ENCODE results near the gene OCEL1. TPM values are rescaled to one million over a fixed set of nuclear protein-coding genes. Genes with fewer than 3 reads are reported as not detected.

The OCEL1 gene
- total and polyA plus RNA-seq, 2 donors (not counting 1 experiment from before 2014, with no cell fraction given) = 4.6 to 8.8 TPM

DNA sequence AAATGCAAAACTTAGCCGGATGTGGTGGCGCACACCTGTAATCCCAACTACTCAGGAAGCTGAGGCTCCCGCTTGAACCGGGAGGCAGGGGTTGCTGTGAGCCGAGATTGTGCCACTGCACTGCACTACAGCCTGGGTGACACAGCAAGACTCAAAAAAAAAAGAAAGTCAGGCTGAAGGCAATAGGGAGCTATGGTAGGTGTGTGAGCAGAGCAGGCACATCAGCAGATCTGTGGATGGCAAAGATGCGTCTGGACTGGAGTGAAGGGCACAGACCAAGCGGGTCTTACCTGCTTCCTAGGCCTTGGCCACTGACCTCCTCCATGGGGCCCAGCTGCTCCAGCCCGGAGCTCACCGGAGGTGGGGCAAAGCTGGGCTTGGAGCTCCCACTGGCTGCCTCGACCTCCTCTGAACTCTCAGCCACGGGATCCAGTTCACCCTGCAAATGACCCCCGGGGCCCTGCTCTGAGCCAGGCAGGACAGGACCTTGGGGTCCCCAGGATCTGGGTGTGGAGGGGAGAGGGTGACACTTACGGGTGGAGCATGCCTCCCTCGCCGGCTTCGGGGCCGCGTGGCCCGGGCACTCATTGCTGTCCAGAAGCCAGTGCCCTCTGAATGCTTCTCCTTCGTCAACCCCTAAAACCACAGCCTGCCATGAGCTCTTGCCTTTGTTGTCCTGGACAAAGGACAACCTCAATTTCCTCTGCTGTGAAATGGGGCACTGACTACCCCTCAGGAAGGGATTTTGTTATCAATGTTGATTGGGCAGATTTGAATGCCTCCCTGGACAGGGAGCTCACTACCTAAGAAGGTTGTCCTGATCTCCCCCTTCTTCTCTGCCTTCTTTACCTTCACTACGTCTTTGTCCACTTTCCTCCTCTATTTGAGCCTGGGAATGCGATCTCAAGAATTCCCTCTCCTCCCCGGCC lies 38.0 kb downstream of the OCEL1 start:
- H3K36me3 ChIP-seq (ENCODE audit: control insufficient read depth, insufficient read depth, low read length) = peaks cover 3% of the 10 kb centered on the region
- H3K27me3 ChIP-seq (ENCODE audit: control insufficient read depth, insufficient read depth, low read length) = no peaks in the 10 kb centered on the region
- no peaks in the 10 kb centered on the region for H4K20me1 ChIP-seq (ENCODE audit: control insufficient read depth, extremely low read depth, insufficient read depth, low read length)
- peaks cover 5% of the 10 kb centered on the region for H3K79me2 ChIP-seq (ENCODE audit: control insufficient read depth, insufficient read depth, low read length)
- TF ChIP-seq, protein P1, sequence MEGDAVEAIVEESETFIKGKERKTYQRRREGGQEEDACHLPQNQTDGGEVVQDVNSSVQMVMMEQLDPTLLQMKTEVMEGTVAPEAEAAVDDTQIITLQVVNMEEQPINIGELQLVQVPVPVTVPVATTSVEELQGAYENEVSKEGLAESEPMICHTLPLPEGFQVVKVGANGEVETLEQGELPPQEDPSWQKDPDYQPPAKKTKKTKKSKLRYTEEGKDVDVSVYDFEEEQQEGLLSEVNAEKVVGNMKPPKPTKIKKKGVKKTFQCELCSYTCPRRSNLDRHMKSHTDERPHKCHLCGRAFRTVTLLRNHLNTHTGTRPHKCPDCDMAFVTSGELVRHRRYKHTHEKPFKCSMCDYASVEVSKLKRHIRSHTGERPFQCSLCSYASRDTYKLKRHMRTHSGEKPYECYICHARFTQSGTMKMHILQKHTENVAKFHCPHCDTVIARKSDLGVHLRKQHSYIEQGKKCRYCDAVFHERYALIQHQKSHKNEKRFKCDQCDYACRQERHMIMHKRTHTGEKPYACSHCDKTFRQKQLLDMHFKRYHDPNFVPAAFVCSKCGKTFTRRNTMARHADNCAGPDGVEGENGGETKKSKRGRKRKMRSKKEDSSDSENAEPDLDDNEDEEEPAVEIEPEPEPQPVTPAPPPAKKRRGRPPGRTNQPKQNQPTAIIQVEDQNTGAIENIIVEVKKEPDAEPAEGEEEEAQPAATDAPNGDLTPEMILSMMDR (conservative IDR thresholded peaks at IDR 0.05 in 1 of 2, IDR thresholded peaks at IDR 0.05 in 1 of 2; ENCODE audit: low read depth in 1 of 2, low read length in 2 of 2) = no peak
- TF ChIP-seq EZH2 (IDR thresholded peaks at IDR 0.05; ENCODE audit: low read length, missing control alignments) = no peak
- no peaks in the 10 kb centered on the region for H3K9me3 ChIP-seq (ENCODE audit: control insufficient read depth, insufficient read depth, low read depth, low read length)
- no peaks in the 10 kb centered on the region for H3K4me1 ChIP-seq (ENCODE audit: control insufficient read depth, extremely low read depth, insufficient read depth, low read length)
- no peak overlapping the region for H3K4me3 ChIP-seq (replicated peaks in 1 of 4; ENCODE audit: control extremely low read depth in 1 of 4, insufficient read depth in 1 of 4, low read depth in 3 of 4, low read length in 4 of 4)
- no peak overlapping the region for H3K4me2 ChIP-seq (ENCODE audit: extremely low read depth, insufficient read depth, low read length)
- no peak overlapping the region for H3K27ac ChIP-seq (ENCODE audit: insufficient read depth, low read length)
- no peak overlapping the region for H2AFZ ChIP-seq (ENCODE audit: low read length)
- no peak for DNase-seq (ENCODE audit: low read depth in 2 of 2)
- no peak overlapping the region for H3K9ac ChIP-seq (ENCODE audit: insufficient read depth, low read length)

DNA sequence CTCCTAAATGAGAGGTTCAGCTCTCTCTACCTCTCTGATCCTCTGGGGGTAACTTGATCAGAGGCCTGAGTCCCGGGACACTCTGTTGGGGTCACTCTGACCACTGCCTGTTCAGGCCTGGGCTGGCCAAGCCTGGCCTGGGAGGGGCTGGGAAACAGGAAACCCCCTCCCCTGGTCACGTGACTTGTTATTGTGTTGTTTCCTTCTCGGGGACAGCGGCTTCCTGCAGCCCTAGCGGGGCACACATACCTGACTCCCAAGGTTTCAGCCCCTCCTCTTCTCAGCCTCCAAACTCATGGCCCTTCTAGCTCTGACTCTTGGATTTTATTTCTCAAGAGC lies 38.6 kb downstream of the OCEL1 start, which contains the start of gene USHBP1:
Gene USHBP1, minus strand, starts transcription at position 105 of the 339 bp plus-strand sequence. CDS start 446 bp downstream, outside the sequence.
- Histone ChIP-seq H3K27me3 (ENCODE audit: control insufficient read depth, insufficient read depth, low read length) (no peaks in the 10 kb centered on the region), H3K9ac (ENCODE audit: insufficient read depth, low read length) (no peak within 1 kb of the TSS), H2AFZ (ENCODE audit: low read length) (no peak within 1 kb of the TSS), H3K4me1 (ENCODE audit: control insufficient read depth, extremely low read depth, insufficient read depth, low read length) (no peaks in the 10 kb centered on the region), H3K79me2 (ENCODE audit: control insufficient read depth, insufficient read depth, low read length) (peaks cover 5% of the 10 kb centered on the region), H3K4me2 (ENCODE audit: extremely low read depth, insufficient read depth, low read length) (no peak within 1 kb of the TSS), H3K27ac (ENCODE audit: insufficient read depth, low read length) (no peak within 1 kb of the TSS), H4K20me1 (ENCODE audit: control insufficient read depth, extremely low read depth, insufficient read depth, low read length) (no peaks in the 10 kb centered on the region), H3K36me3 (ENCODE audit: control insufficient read depth, insufficient read depth, low read length) (peaks cover 4% of the 10 kb centered on the region), H3K9me3 (ENCODE audit: control insufficient read depth, insufficient read depth, low read depth, low read length) (no peaks in the 10 kb centered on the region), H3K4me3 (replicated peaks in 1 of 4; ENCODE audit: control extremely low read depth in 1 of 4, insufficient read depth in 1 of 4, low read depth in 3 of 4, low read length in 4 of 4) (no peak within 1 kb of the TSS)
- no peak for DNase-seq (ENCODE audit: low read depth in 2 of 2)
- TF ChIP-seq, protein P1 (conservative IDR thresholded peaks at IDR 0.05 in 1 of 2, IDR thresholded peaks at IDR 0.05 in 1 of 2; ENCODE audit: low read depth in 1 of 2, low read length in 2 of 2) = no peak
- no peak for TF ChIP-seq EZH2 (IDR thresholded peaks at IDR 0.05; ENCODE audit: low read length, missing control alignments)

DNA sequence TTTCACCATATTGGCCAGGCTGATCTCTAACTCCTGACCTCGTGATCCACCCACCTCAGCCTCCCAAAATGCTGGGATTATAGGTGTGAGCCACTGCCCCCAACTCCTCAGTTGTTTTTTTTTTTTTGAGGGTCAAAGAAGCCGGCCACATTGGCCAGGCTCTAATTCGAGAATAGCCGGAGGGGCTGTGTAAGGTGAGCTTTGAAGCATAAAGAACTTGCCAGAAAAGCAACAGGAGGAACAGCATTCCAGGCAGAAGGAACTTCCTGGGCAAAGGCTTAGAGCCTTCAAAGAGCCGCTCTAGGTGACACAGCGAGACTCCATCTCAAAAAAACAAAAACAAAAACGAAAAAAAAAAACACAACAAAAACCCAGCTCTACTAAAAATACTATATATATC lies 40.0 kb downstream of the OCEL1 start:
- Histone ChIP-seq H4K20me1 (ENCODE audit: control insufficient read depth, extremely low read depth, insufficient read depth, low read length) (no peaks in the 10 kb centered on the region), H3K9ac (ENCODE audit: insufficient read depth, low read length) (no peak overlapping the region), H3K36me3 (ENCODE audit: control insufficient read depth, insufficient read depth, low read length) (peaks cover 6% of the 10 kb centered on the region), H3K4me1 (ENCODE audit: control insufficient read depth, extremely low read depth, insufficient read depth, low read length) (no peaks in the 10 kb centered on the region), H3K27me3 (ENCODE audit: control insufficient read depth, insufficient read depth, low read length) (no peaks in the 10 kb centered on the region), H3K27ac (ENCODE audit: insufficient read depth, low read length) (no peak overlapping the region), H3K4me3 (replicated peaks in 1 of 4; ENCODE audit: control extremely low read depth in 1 of 4, insufficient read depth in 1 of 4, low read depth in 3 of 4, low read length in 4 of 4) (no peak overlapping the region), H3K79me2 (ENCODE audit: control insufficient read depth, insufficient read depth, low read length) (peaks cover 5% of the 10 kb centered on the region), H3K4me2 (ENCODE audit: extremely low read depth, insufficient read depth, low read length) (no peak overlapping the region), H2AFZ (ENCODE audit: low read length) (no peak overlapping the region), H3K9me3 (ENCODE audit: control insufficient read depth, insufficient read depth, low read depth, low read length) (no peaks in the 10 kb centered on the region)
- no peak for TF ChIP-seq EZH2 (IDR thresholded peaks at IDR 0.05; ENCODE audit: low read length, missing control alignments)
- TF ChIP-seq, protein P1 (conservative IDR thresholded peaks at IDR 0.05 in 1 of 2, IDR thresholded peaks at IDR 0.05 in 1 of 2; ENCODE audit: low read depth in 1 of 2, low read length in 2 of 2) = no peak
- no peak for DNase-seq (ENCODE audit: low read depth in 2 of 2)

Measured in fibroblast of lung (primary cell).